G401.6 (cell line): ENCODE data around the gene WASF1.

Experiments
- FAIRE-seq: peaks from 2 replicates; lab custom pipeline; 2012; peaks lifted over from hg19 to GRCh38; lab: Jason Lieb, UNC

The WASF1 gene

DNA sequence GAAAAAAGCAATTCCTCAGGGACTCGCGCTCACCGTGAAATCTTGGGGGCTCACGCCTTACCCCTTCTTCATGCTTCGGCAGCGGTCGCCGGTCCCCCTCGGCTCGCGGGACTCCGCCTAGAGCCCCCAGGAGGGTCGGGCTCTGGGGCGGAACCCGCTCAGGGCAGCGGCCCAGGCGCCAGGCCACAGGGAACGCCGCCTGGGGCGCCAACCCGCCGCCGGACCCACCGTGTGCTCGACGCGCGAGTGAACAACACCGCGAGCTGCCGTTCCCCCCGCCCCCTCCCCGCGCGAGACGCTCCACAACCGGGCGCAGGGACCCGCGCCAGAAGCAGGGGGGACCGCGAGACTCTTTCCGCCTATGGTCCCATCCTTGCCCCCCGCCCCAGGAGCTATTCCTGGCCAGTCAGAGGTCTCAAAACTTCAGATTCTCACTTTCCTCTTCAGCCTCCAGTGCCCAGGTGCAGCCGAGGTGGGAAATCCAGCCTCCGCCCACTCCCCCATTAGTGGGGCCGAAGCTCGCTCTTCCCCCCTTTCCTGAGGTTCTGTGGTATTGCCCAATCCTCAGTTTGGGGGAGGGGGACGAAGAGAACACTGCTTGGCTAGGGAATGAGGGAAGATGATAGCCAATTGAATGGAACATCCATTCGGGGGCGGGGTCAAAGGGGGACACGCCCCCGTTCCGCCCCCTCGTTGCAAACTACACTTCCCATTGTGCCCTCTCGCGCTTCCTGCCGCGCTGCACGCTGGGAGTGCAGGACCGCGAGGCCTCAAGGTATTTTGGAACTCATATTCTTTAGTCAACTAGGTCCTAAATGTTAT, at the start of gene WASF1:
TSS of gene WASF1 (minus strand) at position 265 of the 822 bp plus-strand sequence. CDS start 52,069 bp downstream, outside the sequence.
- FAIRE-seq: peak; percentile 99

DNA sequence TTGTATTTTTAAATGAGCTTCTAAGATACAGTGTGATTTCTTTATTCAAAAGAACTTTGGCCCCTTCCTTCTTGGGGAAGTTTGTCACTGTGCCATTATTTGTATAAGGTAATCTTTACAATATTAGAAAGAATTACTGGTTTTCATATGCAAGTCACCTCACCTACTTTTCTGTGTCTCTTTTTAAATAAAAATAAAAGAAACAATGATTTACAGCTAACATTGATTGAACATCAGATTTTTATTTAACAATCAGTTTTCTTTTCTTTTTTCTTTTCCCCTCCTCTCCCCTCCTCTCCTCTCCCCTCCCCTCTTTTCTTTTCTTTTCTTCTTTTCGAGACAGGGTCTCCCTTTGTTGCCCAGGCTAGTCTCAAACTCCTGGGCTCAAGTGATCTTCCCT, 46.8 kb upstream of the WASF1 start:
- no peak for FAIRE-seq

DNA sequence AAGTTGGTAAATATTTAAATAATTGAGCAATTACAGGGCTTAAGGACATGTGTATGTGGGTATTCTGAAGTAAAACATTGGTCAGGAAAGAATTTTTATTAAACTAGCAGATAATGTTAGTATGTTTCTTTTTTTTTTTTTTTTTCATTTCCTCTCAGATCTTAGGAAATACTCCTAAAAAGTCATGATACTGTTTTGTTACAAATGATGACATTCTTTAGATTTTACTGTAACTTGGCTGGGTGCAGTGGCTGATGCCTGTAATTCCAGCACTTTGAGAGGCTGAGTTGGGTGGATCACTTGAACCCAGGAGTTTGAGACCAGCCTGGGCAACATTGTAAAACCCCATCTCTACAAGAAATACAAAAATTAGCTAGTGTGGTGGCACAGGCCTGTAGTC, 42.3 kb upstream of the WASF1 start:
- FAIRE-seq: no peak

DNA sequence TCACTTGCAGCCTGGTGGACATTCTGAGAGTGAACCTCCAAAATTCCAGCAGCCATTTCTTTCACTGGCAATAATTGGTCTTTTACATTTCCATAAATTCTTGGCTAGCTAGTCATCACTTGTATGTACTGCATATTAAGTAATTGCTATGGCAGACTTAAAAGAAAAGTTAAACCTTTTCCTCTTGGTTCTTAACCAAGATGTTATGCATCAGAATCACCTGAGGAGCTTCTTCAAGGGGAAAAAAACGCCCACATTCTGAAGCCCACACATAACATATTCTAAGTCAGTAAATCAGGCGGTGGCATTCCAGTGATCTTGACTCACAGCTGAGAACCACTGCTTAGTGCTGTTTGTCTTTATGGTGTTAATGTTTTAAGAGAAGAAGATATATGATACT, 37.8 kb upstream of the WASF1 start:
- no peak for FAIRE-seq

DNA sequence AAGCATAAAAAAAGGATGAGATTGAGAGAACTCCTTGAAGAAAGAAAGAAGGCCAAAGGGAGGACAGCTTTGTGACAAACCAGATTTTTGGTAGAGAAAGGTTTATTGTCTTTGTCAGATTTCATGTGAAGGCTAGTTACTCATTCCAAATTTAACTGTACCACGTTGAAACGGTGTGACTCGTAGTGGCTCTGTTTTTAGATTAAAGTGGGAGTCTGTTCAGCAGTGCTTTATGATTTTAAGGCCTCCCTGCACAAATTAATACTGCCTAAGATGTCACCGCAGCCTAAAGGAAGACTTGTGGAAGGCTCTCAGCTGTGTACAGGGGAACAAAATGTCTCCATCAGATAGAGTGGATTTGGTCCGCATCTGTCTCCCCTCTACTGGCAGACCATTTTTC, 36.7 kb upstream of the WASF1 start:
- no peak for FAIRE-seq

DNA sequence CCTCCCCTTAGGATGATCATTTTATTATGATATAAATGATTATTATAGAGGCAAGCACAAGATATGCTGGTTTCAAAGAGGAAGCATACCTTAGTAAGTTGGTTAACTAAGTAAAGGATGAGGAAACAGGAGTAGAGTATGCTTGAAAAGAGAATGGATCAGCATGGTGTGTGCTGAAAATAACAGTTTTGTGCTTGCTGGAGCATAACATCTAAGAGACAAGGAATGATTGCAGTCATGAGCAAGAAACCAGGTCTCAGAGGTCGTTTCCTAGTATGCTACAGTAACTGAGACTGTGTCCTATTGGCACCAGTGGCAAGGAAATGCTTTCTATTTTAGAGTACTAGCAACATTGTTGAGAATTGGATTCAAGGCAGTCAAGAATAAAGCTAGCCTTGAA, 34.9 kb upstream of the WASF1 start:
- FAIRE-seq: no peak

DNA sequence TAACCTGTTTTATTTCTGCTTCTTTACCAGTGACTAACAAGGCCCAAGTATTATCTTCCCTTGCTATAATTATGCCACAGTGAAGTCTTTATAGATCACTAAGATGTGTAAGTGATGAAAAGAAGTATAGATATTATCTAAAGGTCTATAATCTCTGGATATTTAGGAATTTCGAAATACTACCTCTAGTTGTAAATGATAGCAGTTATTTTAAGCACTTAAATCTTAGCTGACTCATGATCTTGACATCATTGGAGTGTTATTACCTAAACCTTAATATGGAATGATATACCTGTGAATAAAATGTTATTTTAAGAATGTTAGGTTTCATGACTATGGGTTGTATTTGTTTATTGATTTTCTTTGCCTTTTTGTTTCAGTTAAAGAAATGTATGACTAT, 32.3 kb upstream of the WASF1 start:
- no peak for FAIRE-seq

DNA sequence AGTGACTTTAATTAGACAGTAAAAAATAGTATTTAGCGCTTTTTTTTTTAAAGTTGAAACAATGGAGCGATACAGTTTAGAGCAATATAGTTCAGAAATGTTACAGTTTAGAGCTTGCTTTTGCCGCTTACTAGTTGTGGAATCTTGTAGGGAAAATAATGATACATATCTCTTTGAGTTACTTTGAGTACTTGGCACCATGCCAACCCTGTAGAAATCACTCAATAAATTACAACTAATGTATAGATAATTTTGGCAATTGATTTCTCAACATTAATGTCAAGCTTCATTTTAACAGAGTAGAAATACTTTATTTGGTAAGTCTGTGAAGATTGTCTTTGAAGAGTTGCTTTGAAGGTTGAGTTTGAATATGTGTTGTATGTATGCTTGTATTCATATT, 28.2 kb upstream of the WASF1 start:
- no peak for FAIRE-seq

DNA sequence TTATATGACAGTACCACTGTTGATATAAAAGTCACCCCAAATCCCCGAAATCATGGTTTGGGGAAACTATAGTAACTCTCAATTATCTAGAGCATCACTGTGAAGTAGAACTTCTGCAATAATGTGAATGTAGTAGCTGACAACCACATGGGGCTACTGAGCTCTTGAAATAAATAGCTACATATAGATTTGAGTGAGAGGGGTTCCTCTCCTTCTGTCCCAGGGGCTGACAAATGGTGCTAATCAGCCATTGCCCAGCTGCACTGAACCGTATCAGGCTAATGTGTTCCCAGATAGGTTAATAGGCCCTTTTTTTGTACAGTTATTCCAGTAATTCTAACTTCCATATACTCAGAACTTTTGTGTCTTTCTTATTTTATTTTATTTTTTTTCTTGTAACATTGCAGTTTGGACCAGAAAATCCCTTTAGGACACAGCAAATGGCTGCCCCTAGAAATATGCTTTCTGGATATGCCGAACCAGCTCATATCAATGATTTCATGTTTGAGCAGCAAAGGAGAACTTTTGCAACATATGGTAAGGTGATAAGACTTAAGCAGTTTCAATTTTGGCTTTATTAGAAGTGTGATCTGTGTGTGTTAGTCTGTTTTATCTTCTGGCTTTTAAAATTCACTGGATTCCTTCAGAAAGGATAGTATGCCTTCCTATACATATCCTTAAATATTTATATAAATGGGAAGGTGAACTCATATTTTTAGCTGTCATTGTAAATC, 21.8 kb upstream of the WASF1 start:
- no peak for FAIRE-seq

DNA sequence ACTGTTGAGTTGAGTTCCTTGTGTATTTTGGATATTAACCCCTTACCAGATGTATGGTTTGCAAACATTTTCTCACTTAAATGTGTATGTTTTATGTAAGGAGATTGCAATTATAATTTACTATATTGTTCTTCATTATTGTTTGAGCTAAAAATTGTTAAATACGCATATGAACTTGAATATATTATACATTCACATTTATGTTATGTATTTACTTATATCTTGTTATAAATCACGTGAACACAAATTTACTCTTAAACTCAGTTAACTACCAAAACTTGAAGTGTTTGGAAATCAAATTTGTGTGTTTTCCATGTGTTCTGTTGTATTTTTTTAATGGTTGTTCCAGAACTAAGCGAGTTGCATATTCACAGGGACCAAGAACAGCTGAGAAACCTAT, 19.1 kb upstream of the WASF1 start:
- FAIRE-seq: peak; percentile 53

DNA sequence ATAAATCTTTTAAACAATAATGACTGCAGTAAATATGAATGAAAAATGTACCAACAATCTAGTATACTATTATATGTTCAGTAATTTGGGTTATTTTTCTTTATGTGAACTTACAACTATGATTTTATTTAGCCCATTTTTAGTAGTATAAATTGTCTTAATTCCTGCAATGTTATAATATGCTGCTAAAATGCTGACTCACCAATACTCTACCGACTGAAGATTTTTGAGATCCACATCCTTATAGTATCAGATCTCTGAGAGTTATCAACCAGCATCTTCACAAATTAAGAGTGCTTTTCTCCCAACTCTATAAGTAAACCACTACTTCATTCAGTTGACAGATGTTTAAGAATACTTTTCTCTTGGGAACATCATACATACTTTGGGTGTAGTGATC, 17.4 kb upstream of the WASF1 start:
- no peak for FAIRE-seq

DNA sequence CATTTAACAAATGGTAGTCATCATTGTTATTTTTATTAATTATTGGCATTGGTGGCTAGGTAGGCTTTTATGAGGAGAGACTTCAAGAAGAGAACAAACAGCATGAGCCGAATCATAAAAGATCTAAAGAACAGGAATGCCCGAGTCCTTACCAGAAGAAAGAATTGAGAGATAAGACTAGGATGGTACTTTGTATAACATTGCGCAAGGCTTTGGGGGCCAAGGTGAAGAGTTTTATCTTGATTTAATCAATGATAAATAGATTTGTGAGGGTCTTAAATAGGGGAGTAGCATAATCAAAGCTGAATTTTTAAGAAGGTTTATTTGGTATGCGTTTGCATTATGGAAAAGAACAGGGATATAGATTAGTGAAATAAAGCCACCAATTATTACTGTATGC, 16.2 kb upstream of the WASF1 start:
- FAIRE-seq: no peak

DNA sequence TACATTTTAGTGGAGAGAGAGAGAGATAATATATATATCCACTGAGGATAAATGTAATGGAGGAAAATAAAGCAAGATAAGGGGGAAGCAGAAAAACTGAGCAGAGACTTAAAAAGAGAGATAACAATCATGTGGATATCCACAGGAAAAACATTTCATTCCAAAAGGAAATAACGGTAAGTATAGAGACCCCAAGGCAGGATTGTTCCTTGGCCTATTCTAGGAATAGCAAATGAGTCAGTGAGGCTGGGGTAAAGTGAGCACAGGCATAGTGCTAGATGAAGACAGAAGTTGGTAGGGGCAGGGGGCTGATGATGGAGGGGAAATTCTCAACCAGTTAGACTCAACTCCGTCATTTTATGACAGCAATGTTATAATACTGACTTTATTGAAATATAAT, 12.0 kb upstream of the WASF1 start:
- FAIRE-seq: no peak

DNA sequence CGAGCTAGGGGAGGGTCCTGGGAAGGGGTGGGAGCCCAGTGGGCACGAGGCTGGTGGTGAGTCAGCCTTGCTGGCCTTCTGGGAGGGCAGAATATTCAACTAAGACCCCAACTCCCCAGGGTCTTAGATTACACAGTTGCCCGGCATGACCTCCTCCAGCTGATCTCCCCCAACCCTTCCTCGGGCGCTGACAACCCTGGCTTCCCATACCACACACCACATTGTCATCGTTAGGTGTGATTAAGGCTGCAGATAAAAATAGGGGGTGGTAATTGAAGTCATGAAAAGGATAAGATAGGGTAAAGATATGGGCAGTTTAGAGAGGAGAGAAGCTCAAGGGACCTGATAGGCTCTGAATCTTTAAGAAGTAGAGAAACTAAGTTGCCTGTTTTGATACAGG, 11.3 kb upstream of the WASF1 start:
- FAIRE-seq: no peak

DNA sequence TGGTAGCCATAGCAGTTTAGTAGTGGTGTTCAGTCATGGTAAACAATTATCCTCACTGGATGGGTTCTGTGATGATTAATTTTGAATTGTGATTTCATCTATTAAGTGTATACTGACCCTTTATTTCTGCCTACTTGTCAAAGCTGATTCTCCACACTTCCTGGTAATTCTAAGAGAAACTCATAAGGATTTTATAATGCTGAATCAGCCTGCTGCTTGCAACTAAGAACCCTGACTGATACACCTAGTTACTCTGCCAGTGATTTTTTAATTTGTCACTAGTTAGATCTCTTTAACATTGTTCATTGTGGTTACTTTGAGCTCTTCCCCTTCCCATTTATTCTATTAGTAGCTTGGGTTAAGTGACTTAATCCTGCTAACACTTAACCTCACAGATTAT, 9.3 kb upstream of the WASF1 start:
- no peak for FAIRE-seq

DNA sequence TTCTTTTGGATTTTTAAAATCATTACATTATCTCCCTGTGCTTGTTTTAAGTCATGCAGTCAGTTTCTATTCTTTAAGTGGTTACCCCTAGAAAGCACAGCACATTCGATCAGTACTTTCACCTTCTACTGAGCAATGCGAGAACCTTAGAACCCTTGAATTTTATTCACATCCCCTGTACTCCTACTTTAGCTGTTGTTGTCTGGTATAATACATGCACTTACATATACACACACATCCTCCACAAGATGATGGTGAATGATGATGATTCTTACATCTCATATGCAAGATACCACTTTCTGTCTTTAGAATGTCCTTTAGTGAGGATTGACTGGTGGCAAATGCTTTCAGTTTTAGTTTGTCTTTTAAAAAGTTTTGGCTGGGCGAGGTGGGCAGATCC, 6.4 kb upstream of the WASF1 start:
- no peak for FAIRE-seq

DNA sequence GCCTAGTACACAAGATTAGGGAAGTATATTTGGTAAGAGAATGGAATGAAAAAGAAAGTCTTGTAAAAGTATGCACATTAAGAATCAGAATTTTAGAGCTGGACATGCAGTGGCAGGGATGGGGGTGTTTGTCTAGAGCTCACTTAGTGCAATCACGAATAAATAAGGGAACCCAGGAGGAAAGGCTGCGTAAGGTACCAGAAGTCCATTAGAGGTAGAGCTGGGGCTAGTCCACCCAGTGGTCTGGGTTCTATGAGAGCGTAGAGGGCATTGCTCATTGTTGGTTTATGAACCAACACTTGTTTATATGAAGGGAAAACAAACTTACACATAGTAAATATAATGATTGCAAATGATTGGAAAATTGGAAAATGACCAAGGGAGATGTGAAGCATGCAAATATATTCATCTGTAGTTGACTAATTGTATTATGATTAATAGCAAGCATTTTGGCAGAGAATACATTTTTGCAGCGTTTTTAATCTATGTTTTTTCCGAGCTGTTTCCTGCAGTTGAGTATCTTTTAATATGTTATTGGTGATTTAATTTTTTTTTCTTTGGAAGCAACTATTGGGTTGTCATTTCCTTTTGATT, 3.9 kb upstream of the WASF1 start:
- FAIRE-seq: no peak

DNA sequence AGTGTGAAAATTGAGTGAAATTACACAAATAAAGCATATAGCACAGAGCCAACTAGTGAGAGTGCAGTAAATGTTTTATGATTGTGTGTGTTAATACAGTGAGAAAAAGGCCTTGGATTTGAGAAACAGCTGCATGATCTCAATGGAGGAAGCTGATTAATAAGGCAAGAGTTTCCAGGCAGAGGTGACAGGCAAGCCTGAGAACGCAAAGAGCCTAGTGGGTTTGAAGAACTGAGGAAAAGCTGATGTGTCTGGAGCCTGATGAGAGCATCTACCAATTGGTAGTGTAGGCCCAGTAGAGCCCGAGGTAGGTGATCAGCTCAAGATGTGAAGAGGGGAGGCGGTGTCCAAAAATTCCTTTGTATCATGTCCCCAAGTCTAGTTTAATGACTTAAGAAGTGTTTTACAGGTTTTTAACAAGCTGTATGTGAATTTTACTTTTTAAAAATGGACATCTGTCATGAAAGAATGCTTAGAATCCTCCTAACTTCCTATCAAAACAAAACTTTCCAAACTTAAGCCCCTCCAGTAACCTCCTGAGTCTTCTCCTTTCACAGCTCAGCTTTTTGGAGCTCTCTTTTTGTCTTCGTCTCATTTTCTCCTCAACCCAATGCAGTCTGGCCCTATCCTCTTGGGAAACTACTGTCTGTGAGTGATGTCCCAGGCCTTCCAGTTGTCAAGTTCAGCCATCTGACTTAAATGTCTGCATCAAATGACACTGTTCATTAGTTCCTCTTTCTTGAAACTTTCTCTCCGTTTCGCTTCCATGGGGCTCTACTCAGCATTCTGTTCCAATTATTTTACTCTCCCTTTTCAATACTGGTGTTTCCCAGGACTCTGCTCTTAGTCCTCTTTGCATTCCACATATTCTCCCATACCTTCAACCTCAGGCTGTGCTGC, 1.9 kb upstream of the WASF1 start:
- no peak for FAIRE-seq

DNA sequence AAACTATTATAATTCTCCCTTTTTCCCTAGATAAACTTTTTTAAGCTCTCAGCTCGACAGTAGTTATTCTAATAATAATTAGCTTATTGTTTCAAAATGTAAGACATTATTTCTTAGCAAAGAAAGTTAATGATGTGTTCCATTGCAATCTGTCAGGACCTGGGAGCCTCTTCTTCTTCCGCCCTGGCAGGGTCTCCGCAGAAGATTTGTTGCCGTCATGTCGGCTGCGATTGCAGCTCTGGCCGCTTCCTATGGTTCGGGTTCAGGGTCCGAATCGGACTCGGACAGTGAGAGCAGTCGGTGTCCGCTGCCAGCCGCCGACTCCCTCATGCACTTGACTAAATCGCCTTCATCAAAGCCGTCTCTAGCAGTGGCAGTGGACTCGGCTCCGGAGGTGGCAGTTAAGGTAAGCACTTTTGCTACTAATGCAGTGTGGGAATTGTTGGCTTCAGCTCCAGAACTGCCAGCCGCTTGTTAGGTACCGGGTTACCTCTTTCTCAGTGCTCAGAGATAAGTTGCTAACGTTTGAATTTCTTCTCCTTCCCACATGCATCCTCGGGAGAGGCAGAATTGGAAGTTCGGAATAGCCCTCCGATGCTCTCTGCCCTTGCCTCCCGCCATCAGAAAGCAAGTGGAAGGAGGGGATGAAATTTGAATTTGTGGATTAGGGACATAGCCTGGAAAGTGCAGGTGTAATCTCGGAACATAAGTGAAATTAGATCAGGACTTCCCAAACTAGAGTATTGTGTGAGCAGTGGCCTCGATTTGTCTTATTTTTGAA, 948 bp upstream of the WASF1 start, which contains the start of gene CDC40:
TSS of gene CDC40 (plus strand) at position 200 of the 781 bp plus-strand sequence. CDS start at position 218, 18 bp downstream.
- no peak for FAIRE-seq

DNA sequence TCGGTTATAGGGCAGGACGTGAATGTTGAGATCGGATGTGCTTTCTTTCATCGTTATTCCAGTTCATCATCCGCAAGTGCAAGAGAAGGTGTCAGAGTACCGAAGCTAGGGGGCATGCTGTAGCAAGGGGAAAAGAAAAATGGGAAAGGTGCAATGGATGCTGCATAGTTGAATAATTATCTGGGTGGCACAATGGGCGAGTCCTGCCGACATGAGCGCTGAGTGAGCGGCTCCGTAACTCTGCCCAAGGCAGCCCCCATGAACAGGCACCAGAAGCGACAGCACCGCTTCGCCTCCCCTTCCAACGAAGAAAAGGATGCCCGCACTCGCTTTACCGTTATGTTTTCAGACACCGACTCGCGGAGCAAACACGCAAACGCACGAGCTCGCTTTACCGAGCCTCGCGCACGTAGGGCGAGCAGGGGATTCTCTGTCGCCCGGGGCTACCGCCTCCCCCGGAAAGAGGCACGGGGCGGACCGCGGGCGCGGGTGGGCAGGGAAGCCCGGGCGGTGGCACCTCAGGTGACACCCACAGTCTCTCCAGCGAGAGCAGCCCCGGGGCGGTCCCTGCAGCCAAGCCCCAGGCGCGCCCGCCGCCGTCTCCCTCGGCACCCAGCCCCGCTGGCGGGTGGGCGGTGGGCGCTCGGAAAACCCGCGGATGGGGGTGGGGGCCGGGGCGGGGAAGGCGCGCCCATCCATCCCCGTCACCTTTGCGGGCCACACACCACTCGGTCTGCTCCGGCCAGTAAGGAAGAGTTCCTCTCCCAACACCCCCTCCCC, 654 bp downstream of the WASF1 start:
- peak; percentile 78 for FAIRE-seq
